SK-N-SH (cell line): Measurements from ENCODE around the gene HSPB7.

Source experiments
- CTCF ChIP-seq: fragments of 200-600 bp; sonication (generic); IDR thresholded peaks from 2 replicates; pipeline ENCODE4 v1.6.1; 2017; ENCODE audit warnings: antibody characterized with exemption, mild to moderate bottlenecking, moderate library complexity
- EZH2phosphoT487 ChIP-seq: fragments of 200-600 bp; sonication (generic); IDR thresholded peaks from 2 replicates; pipeline ENCODE4 v1.6.1; 2017; ENCODE audit warnings: low read depth, mixed run types, mild to moderate bottlenecking, antibody characterized with exemption, moderate library complexity, borderline replicate concordance
- FOXM1 ChIP-seq: IDR thresholded peaks from 2 replicates; pipeline ENCODE4 v1.4.0; 2012; ENCODE audit warnings: low read depth, mild to moderate bottlenecking
- SIN3A ChIP-seq: IDR thresholded peaks from 2 replicates; pipeline ENCODE4 v1.6.1; 2012; ENCODE audit warnings: low read depth, mild to moderate bottlenecking, low read length, moderate library complexity, borderline replicate concordance
- USF2 ChIP-seq: fragments of 150-350 bp; IDR thresholded peaks from 2 replicates; pipeline ENCODE4 v1.6.1; 2017; ENCODE audit warnings: antibody characterized with exemption, low read length, low read depth, borderline replicate concordance

GRCh38 chr1:16028237-16029002, 10.6 kb upstream of the HSPB7 start:
- no peak for TF ChIP-seq CTCF
- no peak for TF ChIP-seq USF2
- TF ChIP-seq EZH2phosphoT487 = no peak
- TF ChIP-seq SIN3A = no peak
- TF ChIP-seq FOXM1 = no peak
